Astrocyte of the cerebellum (primary cell): ENCODE results near the gene DGKI.

Source experiments
- DNase-seq: peaks from one replicate; pipeline ENCODE4 v3.0.0-alpha.2; 2011; ENCODE audit warnings: low read depth
- H3K4me3 ChIP-seq: 2 replicates; pipeline ENCODE4 v1.5.1; 2011; ENCODE audit warnings: mild to moderate bottlenecking, low read depth, low read length, moderate library complexity
- CTCF ChIP-seq: IDR thresholded peaks from 2 replicates; pipeline ENCODE4 v1.5.1; 2012; ENCODE audit warnings: low read length, low read depth, moderate library complexity, mild to moderate bottlenecking; ENCODE audit errors: missing control alignments
- in situ Hi-C: cut with HindIII; loops from 2 replicates; pipeline ENCODE4 v1.10.0; 2017; ENCODE audit warnings: low sequenced_read_pairs

The DGKI gene

GRCh38 chr7:137694405-137694804 lies 152.4 kb downstream of the DGKI start:
- no peak for DNase-seq
- in situ Hi-C loops: no loop called here
- H3K4me3 ChIP-seq: no peak overlapping the region

GRCh38 chr7:137692399-137692798 lies 154.4 kb downstream of the DGKI start:
- in situ Hi-C loops: no loop called here
- DNase-seq: no peak
- H3K4me3 ChIP-seq: no peak overlapping the region
- no peak for TF ChIP-seq CTCF

More at GRCh38 chr7:137694405-137694804, 152.4 kb downstream of the DGKI start:
- no peak for TF ChIP-seq CTCF

GRCh38 chr7:137691566-137691965 lies 155.2 kb downstream of the DGKI start:
- TF ChIP-seq CTCF: no peak
- H3K4me3 ChIP-seq: no peak overlapping the region
- in situ Hi-C loops: no loop called here
- no peak for DNase-seq

GRCh38 chr7:137690635-137691034 lies 156.1 kb downstream of the DGKI start:
- in situ Hi-C loops: no loop called here
- no peak overlapping the region for H3K4me3 ChIP-seq

GRCh38 chr7:137689761-137690160 lies 157.0 kb downstream of the DGKI start:
- in situ Hi-C loops: no loop called here
- DNase-seq: no peak
- H3K4me3 ChIP-seq: no peak overlapping the region
- no peak for TF ChIP-seq CTCF

More at GRCh38 chr7:137690635-137691034, 156.1 kb downstream of the DGKI start:
- TF ChIP-seq CTCF: no peak
- DNase-seq: no peak

- H3K4me3 ChIP-seq: no peak overlapping the region
- TF ChIP-seq CTCF: no peak
- in situ Hi-C loops: no loop called here
- DNase-seq: peak; percentile 66
Measured at GRCh38 chr7:137687556-137688265, 159.1 kb downstream of the DGKI start.
